ENCODE measurements around the gene SORCS2. TPM values are rescaled to one million over a fixed set of nuclear protein-coding genes. Genes with fewer than 3 reads are reported as not detected.

SORCS2 gene
- total and polyA plus RNA-seq, 12 donors, result 0.67 to 15.5 (median 1.3) TPM

DNA sequence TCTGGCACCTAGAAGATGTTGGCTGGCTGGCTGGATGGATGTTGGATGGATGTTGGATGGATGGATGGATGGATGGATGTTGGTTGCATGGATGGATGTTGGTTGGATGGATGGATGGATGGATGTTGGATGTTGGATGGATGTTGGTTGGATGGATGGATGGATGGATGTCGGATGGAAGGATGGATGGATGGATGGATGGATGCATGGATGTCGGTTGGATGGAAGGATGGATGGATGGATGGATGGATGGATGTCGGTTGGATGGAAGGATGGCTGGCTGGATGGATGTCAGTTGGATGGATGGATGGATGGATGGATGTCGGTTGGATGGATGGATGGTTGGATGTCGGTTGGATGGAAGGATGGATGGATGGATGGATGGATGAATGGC lies 145.7 kb downstream of the SORCS2 start:
- no peak overlapping the region for H3K27ac ChIP-seq
- WGBS, 4 donors, result 93 to 98% (median 95%) methylated on average over 5 of the region's 5 CpGs
- H3K4me1 ChIP-seq (replicated peaks in 1 of 2), result no peaks in the 10 kb centered on the region
- no peaks in the 10 kb centered on the region for H3K9me3 ChIP-seq (replicated peaks in 1 of 3)
- TF ChIP-seq, protein P1, sequence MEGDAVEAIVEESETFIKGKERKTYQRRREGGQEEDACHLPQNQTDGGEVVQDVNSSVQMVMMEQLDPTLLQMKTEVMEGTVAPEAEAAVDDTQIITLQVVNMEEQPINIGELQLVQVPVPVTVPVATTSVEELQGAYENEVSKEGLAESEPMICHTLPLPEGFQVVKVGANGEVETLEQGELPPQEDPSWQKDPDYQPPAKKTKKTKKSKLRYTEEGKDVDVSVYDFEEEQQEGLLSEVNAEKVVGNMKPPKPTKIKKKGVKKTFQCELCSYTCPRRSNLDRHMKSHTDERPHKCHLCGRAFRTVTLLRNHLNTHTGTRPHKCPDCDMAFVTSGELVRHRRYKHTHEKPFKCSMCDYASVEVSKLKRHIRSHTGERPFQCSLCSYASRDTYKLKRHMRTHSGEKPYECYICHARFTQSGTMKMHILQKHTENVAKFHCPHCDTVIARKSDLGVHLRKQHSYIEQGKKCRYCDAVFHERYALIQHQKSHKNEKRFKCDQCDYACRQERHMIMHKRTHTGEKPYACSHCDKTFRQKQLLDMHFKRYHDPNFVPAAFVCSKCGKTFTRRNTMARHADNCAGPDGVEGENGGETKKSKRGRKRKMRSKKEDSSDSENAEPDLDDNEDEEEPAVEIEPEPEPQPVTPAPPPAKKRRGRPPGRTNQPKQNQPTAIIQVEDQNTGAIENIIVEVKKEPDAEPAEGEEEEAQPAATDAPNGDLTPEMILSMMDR (IDR thresholded peaks at IDR 0.05), result no peak
- TF ChIP-seq POLR2A (IDR thresholded peaks at IDR 0.05), result no peak
- no peak overlapping the region for H3K4me3 ChIP-seq
- intact Hi-C loops (cut with DNase I), result loop anchor here in 1 of 2 donors (10.0 kb wide), 1 partner anchor 387 kb away; no protein-coding TSS in a partner anchor
- no peaks in the 10 kb centered on the region for H3K27me3 ChIP-seq
- DNase-seq, result no peak
- H3K36me3 ChIP-seq (replicated peaks in 1 of 2), result no peaks in the 10 kb centered on the region

DNA sequence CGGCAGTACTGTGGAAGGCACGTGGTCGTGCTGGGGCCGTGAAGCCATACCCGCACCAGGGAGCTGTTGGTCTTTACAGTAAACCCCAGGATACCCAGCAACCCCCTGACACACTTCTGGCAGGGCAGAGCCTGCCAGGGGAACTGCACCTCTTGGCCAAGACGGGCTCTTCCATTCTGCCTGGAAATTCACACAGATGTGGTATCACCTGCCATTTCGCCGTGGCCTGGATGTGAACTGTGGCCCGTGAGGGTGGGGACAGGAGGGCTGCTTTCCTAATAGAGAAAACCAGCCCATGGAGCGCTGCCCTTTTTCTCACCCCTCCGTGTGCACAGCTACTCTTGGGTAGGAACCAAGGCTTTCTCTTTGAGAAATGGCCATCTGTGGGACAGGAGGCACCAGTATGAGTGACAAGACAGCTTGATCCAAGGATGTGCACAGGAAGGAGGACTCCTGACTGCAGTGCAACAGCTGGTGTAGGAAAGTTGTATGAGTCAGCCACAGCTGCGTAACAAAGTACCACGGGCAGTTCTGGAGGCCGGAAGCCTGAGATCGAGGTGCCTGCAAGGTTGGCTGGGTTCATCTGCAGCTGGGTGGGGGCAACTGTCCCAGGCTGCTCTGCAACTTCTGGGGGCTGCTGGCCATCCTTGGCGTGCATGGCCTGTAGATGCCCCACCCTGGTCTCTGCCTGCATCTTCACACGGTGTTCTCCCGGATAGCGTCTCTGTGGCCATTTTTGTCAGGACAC lies 146.7 kb downstream of the SORCS2 start:
- no peak for TF ChIP-seq POLR2A (IDR thresholded peaks at IDR 0.05)
- TF ChIP-seq, protein P1 (IDR thresholded peaks at IDR 0.05), result no peak
- DNase-seq, result peak in 1 of 7 donors; percentile 4
- no peaks in the 10 kb centered on the region for H3K27me3 ChIP-seq
- no peaks in the 10 kb centered on the region for H3K4me1 ChIP-seq (replicated peaks in 1 of 2)
- intact Hi-C loops (cut with DNase I), result loop anchor here in 1 of 2 donors (10.0 kb wide), 1 partner anchor 386 kb away; no protein-coding TSS in a partner anchor
- H3K9me3 ChIP-seq (replicated peaks in 1 of 3), result no peaks in the 10 kb centered on the region
- H3K4me3 ChIP-seq, result no peak overlapping the region
- WGBS, 4 donors, result 96 to 100% (median 97%) methylated on average over 16 to 19 of the region's 19 CpGs
- H3K27ac ChIP-seq, result no peak overlapping the region
- no peaks in the 10 kb centered on the region for H3K36me3 ChIP-seq (replicated peaks in 1 of 2)

DNA sequence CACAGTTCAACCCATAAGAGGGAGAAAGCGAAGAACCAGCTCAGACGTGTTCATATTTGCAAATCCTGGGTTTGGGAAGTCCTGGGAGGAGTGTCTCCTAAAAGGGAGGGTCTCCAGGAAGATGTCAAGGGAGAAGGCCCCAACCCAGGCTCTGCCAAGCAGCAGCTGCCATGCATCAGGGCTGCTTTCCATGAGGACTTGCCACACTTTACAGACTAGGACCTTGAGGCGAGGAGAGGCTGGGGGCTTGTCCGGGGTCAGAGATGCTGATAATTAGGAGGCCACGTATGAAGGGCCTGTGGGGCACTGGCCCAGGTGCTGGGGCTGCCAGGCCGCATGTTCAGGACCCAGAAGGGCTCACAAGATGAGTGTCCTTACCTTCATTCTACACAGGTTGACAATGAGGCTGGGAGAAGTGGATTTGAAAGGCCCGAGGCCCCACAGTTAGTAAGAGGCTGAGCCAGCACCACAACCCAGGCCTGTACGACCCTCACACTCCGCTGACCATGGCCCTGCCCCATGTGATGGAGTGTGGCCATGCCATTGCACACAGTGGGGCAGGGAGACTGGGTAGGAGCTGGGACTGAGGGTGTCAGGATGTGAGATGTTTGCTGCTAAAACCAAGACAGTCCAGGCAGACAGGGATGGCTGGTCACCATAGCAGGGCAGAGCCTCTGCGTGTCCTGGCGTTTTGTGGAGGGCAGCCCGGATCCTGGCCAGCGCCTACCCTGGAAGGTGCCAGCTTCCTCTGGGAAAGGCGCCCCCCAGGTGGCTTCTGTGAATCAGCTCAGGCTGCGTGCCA lies 147.6 kb downstream of the SORCS2 start:
- intact Hi-C loops (cut with DNase I), result loop anchor here in 1 of 2 donors (10.0 kb wide), 1 partner anchor 385 kb away; no protein-coding TSS in a partner anchor
- no peaks in the 10 kb centered on the region for H3K36me3 ChIP-seq (replicated peaks in 1 of 2)
- H3K4me1 ChIP-seq (replicated peaks in 1 of 2), result no peaks in the 10 kb centered on the region
- no peak overlapping the region for H3K4me3 ChIP-seq
- no peak for TF ChIP-seq POLR2A (IDR thresholded peaks at IDR 0.05)
- TF ChIP-seq, protein P1 (IDR thresholded peaks at IDR 0.05), result no peak
- no peaks in the 10 kb centered on the region for H3K9me3 ChIP-seq (replicated peaks in 1 of 3)
- 88 to 95% (median 90%) methylated on average over 12 to 15 of the region's 15 CpGs for WGBS, 4 donors
- no peaks in the 10 kb centered on the region for H3K27me3 ChIP-seq
- H3K27ac ChIP-seq, result no peak overlapping the region
- no peak for DNase-seq
